ENCODE results near the gene CLDN9. TPM values are rescaled to one million over a fixed set of nuclear protein-coding genes. Genes with fewer than 3 reads are reported as not detected.

CLDN9 gene
- total and polyA plus RNA-seq, 12 donors = 0.19 to 3.2 (median 0.90) TPM

GRCh38 chr16:2973605-2974318 lies 39.0 kb upstream of the CLDN9 start:
- intact Hi-C loops (cut with DNase I) = no loop called here
- Histone ChIP-seq H3K4me3 (no peak overlapping the region), H3K9me3 (no peaks in the 10 kb centered on the region), H3K4me1 (peaks cover 0 to 31% (median 17%) of the 10 kb centered on the region in 9 donors), H3K27ac (no peak overlapping the region), H3K27me3 (peaks cover 0 to 2% (median 0%) of the 10 kb centered on the region in 7 donors), H3K36me3 (peaks cover 0 to 26% (median 0%) of the 10 kb centered on the region in 9 donors)
- no peak for DNase-seq
- no peak for ATAC-seq
- WGBS, 2 donors = 88 to 92% methylated on average over 16 to 17 of the region's 17 CpGs
- TF ChIP-seq CTCF (IDR thresholded peaks at IDR 0.05) = no peak

- no peak for ATAC-seq
- peaks cover 0 to 8% (median 4%) of the 10 kb centered on the region in 7 donors for H3K27me3 ChIP-seq
- 92 to 95% methylated on average over 15 of the region's 15 CpGs for WGBS, 2 donors
Observed at GRCh38 chr16:2974319-2975056, 38.2 kb upstream of the CLDN9 start.

GRCh38 chr16:2975161-2975795 lies 37.4 kb upstream of the CLDN9 start:
- DNase-seq (no peak), ATAC-seq (no peak)
- no peaks in the 10 kb centered on the region for H3K9me3 ChIP-seq
- no peak for TF ChIP-seq CTCF (IDR thresholded peaks at IDR 0.05)
- 95% methylated on average over 28 of the region's 28 CpGs for WGBS, 2 donors
- H3K36me3 ChIP-seq = peaks cover 0 to 26% (median 0%) of the 10 kb centered on the region in 9 donors
- intact Hi-C loops (cut with DNase I) = no loop called here
- peaks cover 0 to 29% (median 15%) of the 10 kb centered on the region in 9 donors for H3K4me1 ChIP-seq
- H3K4me3 ChIP-seq = no peak overlapping the region
- peaks cover 0 to 12% (median 7%) of the 10 kb centered on the region in 7 donors for H3K27me3 ChIP-seq
- H3K27ac ChIP-seq = no peak overlapping the region

More at GRCh38 chr16:2974319-2975056, 38.2 kb upstream of the CLDN9 start:
- no peak for TF ChIP-seq CTCF (IDR thresholded peaks at IDR 0.05)
- no peak overlapping the region for H3K27ac ChIP-seq
- H3K36me3 ChIP-seq = peaks cover 0 to 26% (median 0%) of the 10 kb centered on the region in 9 donors
- no peaks in the 10 kb centered on the region for H3K9me3 ChIP-seq
- no peak for DNase-seq
- intact Hi-C loops (cut with DNase I) = no loop called here
- H3K4me3 ChIP-seq = no peak overlapping the region
- peaks cover 0 to 29% (median 18%) of the 10 kb centered on the region in 9 donors for H3K4me1 ChIP-seq

GRCh38 chr16:2976201-2976600 lies 36.5 kb upstream of the CLDN9 start:
- Histone ChIP-seq H3K4me1 (peaks cover 0 to 29% (median 15%) of the 10 kb centered on the region in 9 donors), H3K36me3 (peaks cover 0 to 26% (median 0%) of the 10 kb centered on the region in 9 donors), H3K4me3 (no peak overlapping the region), H3K27ac (no peak overlapping the region), H3K27me3 (peaks cover 0 to 12% (median 7%) of the 10 kb centered on the region in 7 donors), H3K9me3 (no peaks in the 10 kb centered on the region)
- no peak for ATAC-seq
- intact Hi-C loops (cut with DNase I) = no loop called here
- 94 to 95% methylated on average over 7 of the region's 7 CpGs for WGBS, 2 donors
- no peak for TF ChIP-seq CTCF (IDR thresholded peaks at IDR 0.05)
- DNase-seq = no peak
